GM23338 (cell line): ENCODE measurements around the gene SLC27A3. TPM values are rescaled to one million over a fixed set of nuclear protein-coding genes. Genes with fewer than 3 reads are reported as not detected.
A peak's percentile ranks its signal among the peaks of the same experiment; 100 is the strongest.

Source experiments
- ATAC-seq: fragments of 200-7000 bp; cut with Tn5 transposase; 3 replicates; pipeline ENCODE4 v1.9.1; 2020
- DNase-seq: peaks from one replicate; pipeline ENCODE4 v3.0.0-alpha.2; 2015; ENCODE audit warnings: low spot score
- H2AFZ ChIP-seq: fragments of 200-600 bp; sonication (generic); 2 replicates; pipeline ENCODE4 v1.8.0; 2016; ENCODE audit warnings: antibody characterized with exemption, mild to moderate bottlenecking, moderate library complexity
- H3F3A ChIP-seq: fragments of 200-600 bp; sonication (generic); replicated peaks from 2 replicates; pipeline ENCODE4 v1.8.0; 2017; ENCODE audit warnings: antibody characterized with exemption, mixed run types, low read depth
- H3K27ac ChIP-seq: fragments of 200-600 bp; sonication (generic); 2 replicates; pipeline ENCODE4 v1.6.1; 2016; ENCODE audit warnings: low read depth
- H3K27me3 ChIP-seq: fragments of 200-600 bp; sonication (generic); 2 replicates; pipeline ENCODE4 v1.8.0; 2016; ENCODE audit warnings: mild to moderate bottlenecking, mixed run types, moderate library complexity; ENCODE audit not compliant: insufficient read depth
- H3K36me3 ChIP-seq: fragments of 200-600 bp; sonication (generic); 2 replicates; pipeline ENCODE4 v1.8.0; 2016; ENCODE audit warnings: mild to moderate bottlenecking; ENCODE audit not compliant: insufficient read depth
- H3K4me1 ChIP-seq: fragments of 200-600 bp; sonication (generic); 2 replicates; pipeline ENCODE4 v1.8.0; 2016; ENCODE audit warnings: mild to moderate bottlenecking, moderate library complexity; ENCODE audit not compliant: insufficient read depth
- H3K4me2 ChIP-seq: fragments of 200-600 bp; sonication (generic); 2 replicates; pipeline ENCODE4 v1.7.1; 2017; ENCODE audit warnings: mixed run types
- H3K4me3 ChIP-seq: fragments of 200-600 bp; sonication (generic); 2 replicates; pipeline ENCODE4 v1.6.1; 2016; ENCODE audit warnings: mixed run types
- H3K79me2 ChIP-seq: fragments of 200-600 bp; sonication (generic); replicated peaks from 2 replicates; pipeline ENCODE4 v1.8.0; 2017; ENCODE audit warnings: mild to moderate bottlenecking; ENCODE audit not compliant: insufficient read depth
- H3K9me2 ChIP-seq: fragments of 200-600 bp; sonication (generic); 2 replicates; pipeline ENCODE4 v1.8.0; 2017; ENCODE audit not compliant: insufficient read depth
- H4K20me1 ChIP-seq: fragments of 200-600 bp; sonication (generic); replicated peaks from 2 replicates; pipeline ENCODE4 v1.8.0; 2017; ENCODE audit warnings: mild to moderate bottlenecking; ENCODE audit not compliant: insufficient read depth
- H3K27ac Mint-ChIP-seq: 2 replicates; pipeline ENCODE4 v1.8.0; 2020; ENCODE audit warnings: inconsistent platforms, mild to moderate bottlenecking, moderate library complexity, mixed read lengths
- H3K27me3 Mint-ChIP-seq: 3 replicates; pipeline ENCODE4 v1.8.0; 2022; ENCODE audit warnings: low read depth, mild to moderate bottlenecking, moderate library complexity, mixed read lengths, inconsistent platforms; ENCODE audit not compliant: insufficient read depth, poor library complexity
- H3K36me3 Mint-ChIP-seq: 3 replicates; pipeline ENCODE4 v1.8.0; 2021; ENCODE audit warnings: low read depth, mild to moderate bottlenecking, inconsistent platforms, moderate library complexity, mixed read lengths
- H3K4me1 Mint-ChIP-seq: 3 replicates; pipeline ENCODE4 v1.8.0; 2020; ENCODE audit warnings: mild to moderate bottlenecking, inconsistent platforms, mixed read lengths
- H3K4me3 Mint-ChIP-seq: 3 replicates; pipeline ENCODE4 v1.8.0; 2021; ENCODE audit warnings: moderate library complexity, mild to moderate bottlenecking, inconsistent platforms, mixed read lengths
- H3K9me3 Mint-ChIP-seq: 3 replicates; pipeline ENCODE4 v1.8.0; 2020; ENCODE audit warnings: moderate library complexity, mild to moderate bottlenecking, inconsistent platforms, mixed read lengths
- ETS1 ChIP-seq: IDR thresholded peaks from 2 replicates; pipeline ENCODE4 v1.6.1; 2016; ENCODE audit warnings: antibody characterized with exemption
- EZH2 ChIP-seq: fragments of 200-600 bp; sonication (generic); IDR thresholded peaks from one replicate; pipeline ENCODE4 v1.8.0; 2017; ENCODE audit warnings: antibody characterized with exemption, mild to moderate bottlenecking, low read depth; ENCODE audit not compliant: unreplicated experiment
- EZH2phosphoT487 ChIP-seq: fragments of 200-600 bp; sonication (generic); IDR thresholded peaks from one replicate; pipeline ENCODE4 v1.8.1; 2018; ENCODE audit warnings: antibody characterized with exemption; ENCODE audit not compliant: unreplicated experiment
- JUNB ChIP-seq: IDR thresholded peaks from one replicate; pipeline ENCODE4 v1.6.1; 2016; ENCODE audit warnings: antibody characterized with exemption; ENCODE audit not compliant: unreplicated experiment
- NANOG ChIP-seq: IDR thresholded peaks from 2 replicates; pipeline ENCODE4 v1.6.1; 2016; ENCODE audit warnings: antibody characterized with exemption, borderline replicate concordance
- POLR2AphosphoS5 ChIP-seq: IDR thresholded peaks from 2 replicates; pipeline ENCODE4 v1.6.1; 2016; ENCODE audit warnings: antibody characterized with exemption, low read depth
- STAT1 ChIP-seq: IDR thresholded peaks from one replicate; pipeline ENCODE4 v1.6.1; 2016; ENCODE audit warnings: antibody characterized with exemption; ENCODE audit not compliant: unreplicated experiment
- ZNF114 ChIP-seq: fragments of 250-450 bp; sonication (Bioruptor Pico); IDR thresholded peaks from 2 replicates; pipeline ENCODE4 v1.5.0; 2020; ENCODE audit warnings: mild to moderate bottlenecking, moderate library complexity
- ZNF331 ChIP-seq: fragments of 250-450 bp; sonication (Bioruptor Pico); IDR thresholded peaks from 2 replicates; pipeline ENCODE4 v1.5.0; 2020; ENCODE audit warnings: low read depth, mild to moderate bottlenecking, moderate library complexity
- ZNF462 ChIP-seq: fragments of 250-450 bp; sonication (Bioruptor Pico); IDR thresholded peaks from 2 replicates; pipeline ENCODE4 v1.5.0; 2020; ENCODE audit warnings: mild to moderate bottlenecking, moderate library complexity
- polyA plus RNA-seq: library from polyadenylated mRNA; unstranded; fragments of >200 nt; fragmentation: Nextera tagmentation; extraction: Ambion mirVana; gene quantifications from 2 replicates; pipeline ENCODE4 v1.2.1, GENCODE V29; 2016
- total RNA-seq: library from RNA; depleted of rRNA; stranded (reverse); fragments of >200 nt; shearing (Covaris generic); gene quantifications from 2 replicates; pipeline ENCODE4 v1.2.3, GENCODE V29; 2014
- TF ChIP-seq, protein P1 (sequence below), 2 experiments: fragments of 200-600 bp in 1 of 2; sonication (generic) in 1 of 2; conservative IDR thresholded peaks; 2 replicates each; pipeline versions ENCODE4 v1.5.1 to v1.6.1; 2016 to 2017; ENCODE audit warnings: antibody characterized with exemption in 2 of 2, low read depth in 2 of 2, mild to moderate bottlenecking in 2 of 2, moderate library complexity in 1 of 2

Gene SLC27A3
- total and polyA plus RNA-seq, 2 experiments from 2014 or later: 24.2 to 26.3 TPM

GRCh38 chr1:153775458-153776327 is 486 bp downstream of the SLC27A3 start:
- Histone ChIP-seq H3K36me3 (no peaks in the 10 kb centered on the region), H3K4me3 (peak overlapping the region; percentile 95), H3K4me1 (peaks cover 21% of the 10 kb centered on the region), H4K20me1 (no peaks in the 10 kb centered on the region; the same call in 1 of the 2 replicates), H3K27ac (peak overlapping the region; percentile 91), H2AFZ (peak overlapping the region; percentile 83), H3F3A (peaks cover 19% of the 10 kb centered on the region), H3K9me2 (no peaks in the 10 kb centered on the region), H3K79me2 (0 out of 2 replicates have a peak, but pooled peaks cover 7% of the 10 kb centered on the region), H3K4me2 (peak overlapping the region; percentile 94), H3K27me3 (no peaks in the 10 kb centered on the region)
- ATAC-seq (peak; percentile 84), DNase-seq (peak; percentile 97)
- Mint-ChIP-seq H3K4me1 (peaks cover 47% of the 10 kb centered on the region), H3K27ac (peak overlapping the region; percentile 70; the same call in 1 of the 2 replicates), H3K27me3 (peaks cover 18% of the 10 kb centered on the region), H3K9me3 (no peaks in the 10 kb centered on the region), H3K36me3 (peaks cover 53% of the 10 kb centered on the region), H3K4me3 (peak overlapping the region; percentile 86)
- no peak for TF ChIP-seq ZNF331
- TF ChIP-seq EZH2phosphoT487: no peak
- TF ChIP-seq ZNF114 (CRISPR knock-in tag): no peak
- TF ChIP-seq POLR2AphosphoS5: peak; percentile 97
- TF ChIP-seq, protein P1, sequence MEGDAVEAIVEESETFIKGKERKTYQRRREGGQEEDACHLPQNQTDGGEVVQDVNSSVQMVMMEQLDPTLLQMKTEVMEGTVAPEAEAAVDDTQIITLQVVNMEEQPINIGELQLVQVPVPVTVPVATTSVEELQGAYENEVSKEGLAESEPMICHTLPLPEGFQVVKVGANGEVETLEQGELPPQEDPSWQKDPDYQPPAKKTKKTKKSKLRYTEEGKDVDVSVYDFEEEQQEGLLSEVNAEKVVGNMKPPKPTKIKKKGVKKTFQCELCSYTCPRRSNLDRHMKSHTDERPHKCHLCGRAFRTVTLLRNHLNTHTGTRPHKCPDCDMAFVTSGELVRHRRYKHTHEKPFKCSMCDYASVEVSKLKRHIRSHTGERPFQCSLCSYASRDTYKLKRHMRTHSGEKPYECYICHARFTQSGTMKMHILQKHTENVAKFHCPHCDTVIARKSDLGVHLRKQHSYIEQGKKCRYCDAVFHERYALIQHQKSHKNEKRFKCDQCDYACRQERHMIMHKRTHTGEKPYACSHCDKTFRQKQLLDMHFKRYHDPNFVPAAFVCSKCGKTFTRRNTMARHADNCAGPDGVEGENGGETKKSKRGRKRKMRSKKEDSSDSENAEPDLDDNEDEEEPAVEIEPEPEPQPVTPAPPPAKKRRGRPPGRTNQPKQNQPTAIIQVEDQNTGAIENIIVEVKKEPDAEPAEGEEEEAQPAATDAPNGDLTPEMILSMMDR (conservative IDR thresholded peaks at IDR 0.05; ENCODE audit: low read depth in 2 of 2): 0 out of 4 replicates have a peak, but pooled peaks of 1 of the 2 experiments have one; percentile 6
- TF ChIP-seq JUNB: peak; percentile 29
- TF ChIP-seq ETS1: no peak
- TF ChIP-seq EZH2: no peak
- no peak for TF ChIP-seq STAT1
- no peak for TF ChIP-seq NANOG

- H3K4me3 ChIP-seq: peak overlapping the region; percentile 95
- peaks cover 19% of the 10 kb centered on the region for H3F3A ChIP-seq
- H3K4me2 ChIP-seq: peak overlapping the region; percentile 94
- peaks cover 19% of the 10 kb centered on the region for H3K27me3 Mint-ChIP-seq
- H3K27ac Mint-ChIP-seq: no peak overlapping the region
- 0 out of 2 replicates have a peak, but pooled peaks cover 7% of the 10 kb centered on the region for H3K79me2 ChIP-seq
- H3K4me3 Mint-ChIP-seq: peak overlapping the region; percentile 86
- peaks cover 47% of the 10 kb centered on the region for H3K36me3 Mint-ChIP-seq
- no peaks in the 10 kb centered on the region for H3K9me3 Mint-ChIP-seq
- H3K27me3 ChIP-seq: no peaks in the 10 kb centered on the region
- peaks cover 42% of the 10 kb centered on the region for H3K4me1 Mint-ChIP-seq
- no peaks in the 10 kb centered on the region for H3K36me3 ChIP-seq
- ATAC-seq: peak; percentile 2
- no peaks in the 10 kb centered on the region for H3K9me2 ChIP-seq
- H4K20me1 ChIP-seq: no peaks in the 10 kb centered on the region
- H3K27ac ChIP-seq: peak overlapping the region; percentile 81; the same call in 1 of the 2 replicates
- H2AFZ ChIP-seq: no peak overlapping the region
- no peak for DNase-seq
- peaks cover 20% of the 10 kb centered on the region for H3K4me1 ChIP-seq
- TF ChIP-seq NANOG (no peak), ZNF462 (no peak)
These were observed 1.1 kb downstream of the SLC27A3 start for GRCh38 chr1:153776352-153776751.
